H9 (cell line): ENCODE data around the gene SYTL1. TPM values are rescaled to one million over a fixed set of nuclear protein-coding genes. Genes with fewer than 3 reads are reported as not detected.

Experiments
- DNase-seq: peaks from one replicate; pipeline ENCODE4 v3.0.0-alpha.2; 2017
- H2AFZ ChIP-seq: one replicate; pipeline ENCODE4 v1.6.1; 2013; ENCODE audit warnings: mild to moderate bottlenecking, low read length, control low read depth, moderate library complexity
- H2AK5ac ChIP-seq: 2 replicates; pipeline ENCODE4 v1.6.1; 2013; ENCODE audit warnings: low read length, control low read depth, mixed read lengths; ENCODE audit not compliant: insufficient read length
- H2BK120ac ChIP-seq: one replicate; pipeline ENCODE4 v1.6.1; 2013; ENCODE audit warnings: low read depth, mild to moderate bottlenecking, low read length, control low read depth, inconsistent platforms; ENCODE audit not compliant: poor library complexity, severe bottlenecking
- H2BK12ac ChIP-seq: 2 replicates; pipeline ENCODE4 v1.6.1; 2013; ENCODE audit warnings: low read length, control low read depth, mixed read lengths, low read depth; ENCODE audit not compliant: insufficient read length
- H2BK15ac ChIP-seq: 2 replicates; pipeline ENCODE4 v1.6.1; 2013; ENCODE audit warnings: low read depth, low read length, control low read depth
- H2BK20ac ChIP-seq: one replicate; pipeline ENCODE4 v1.6.1; 2013; ENCODE audit warnings: low read depth, mild to moderate bottlenecking, low read length, control low read depth, inconsistent platforms; ENCODE audit not compliant: poor library complexity, severe bottlenecking
- H2BK5ac ChIP-seq: 2 replicates; pipeline ENCODE4 v1.6.1; 2013; ENCODE audit warnings: low read length, control low read depth, mixed read lengths; ENCODE audit not compliant: insufficient read length
- H3K14ac ChIP-seq: 2 replicates; pipeline ENCODE4 v1.6.1; 2013; ENCODE audit warnings: low read length, control low read depth; ENCODE audit not compliant: insufficient read depth
- H3K18ac ChIP-seq: 2 replicates; pipeline ENCODE4 v1.6.1; 2013; ENCODE audit warnings: low read depth, mild to moderate bottlenecking, mixed read lengths, low read length, control low read depth; ENCODE audit not compliant: insufficient read length
- H3K23ac ChIP-seq: 2 replicates; pipeline ENCODE4 v1.6.1; 2013; ENCODE audit warnings: low read length, control low read depth, mixed read lengths, low read depth; ENCODE audit not compliant: insufficient read length
- H3K23me2 ChIP-seq: 2 replicates; pipeline ENCODE4 v1.6.1; 2013; ENCODE audit warnings: low read depth, mild to moderate bottlenecking, mixed read lengths, low read length, control low read depth; ENCODE audit not compliant: insufficient read length, poor library complexity, severe bottlenecking
- H3K27ac ChIP-seq: 2 replicates; pipeline ENCODE4 v1.5.1; 2013; ENCODE audit warnings: low read length, control low read depth, mixed read lengths, low read depth; ENCODE audit not compliant: insufficient read length
- H3K27me3 ChIP-seq: 2 replicates; pipeline ENCODE4 v1.6.1; 2013; ENCODE audit warnings: low read length, control low read depth, inconsistent platforms; ENCODE audit not compliant: insufficient read depth
- H3K4ac ChIP-seq: 2 replicates; pipeline ENCODE4 v1.6.1; 2013; ENCODE audit warnings: low read depth, mild to moderate bottlenecking, control low read depth, inconsistent platforms, low read length, moderate library complexity
- H3K4me1 ChIP-seq: 2 replicates; pipeline ENCODE4 v1.6.1; 2013; ENCODE audit warnings: low read length, control low read depth, inconsistent platforms; ENCODE audit not compliant: insufficient read depth
- H3K4me2 ChIP-seq: 2 replicates; pipeline ENCODE4 v1.6.1; 2013; ENCODE audit warnings: low read length, control low read depth, mixed read lengths; ENCODE audit not compliant: insufficient read length, insufficient read depth
- H3K56ac ChIP-seq: 2 replicates; pipeline ENCODE4 v1.6.1; 2013; ENCODE audit warnings: low read depth, mild to moderate bottlenecking, mixed read lengths, low read length, control low read depth; ENCODE audit not compliant: insufficient read length
- H3K79me1 ChIP-seq: 2 replicates; pipeline ENCODE4 v1.6.1; 2013; ENCODE audit warnings: low read depth, mild to moderate bottlenecking, moderate library complexity, low read length, control low read depth, inconsistent platforms; ENCODE audit not compliant: insufficient read depth, poor library complexity, severe bottlenecking
- H3K79me2 ChIP-seq: 2 replicates; pipeline ENCODE4 v1.6.1; 2013; ENCODE audit warnings: low read length, control low read depth, inconsistent platforms; ENCODE audit not compliant: insufficient read depth
- H3K9ac ChIP-seq: 2 replicates; pipeline ENCODE4 v1.6.1; 2013; ENCODE audit warnings: low read length, control low read depth, mixed read lengths; ENCODE audit not compliant: insufficient read length; ENCODE audit errors: extremely low read depth
- H3K9me3 ChIP-seq: one replicate; pipeline ENCODE4 v1.6.1; 2013; ENCODE audit warnings: low read depth, low read length, inconsistent platforms; ENCODE audit not compliant: control insufficient read depth
- H3T11ph ChIP-seq: one replicate; pipeline ENCODE4 v1.6.1; 2013; ENCODE audit warnings: mild to moderate bottlenecking, low read length, control low read depth, inconsistent platforms
- H4K20me1 ChIP-seq: one replicate; pipeline ENCODE4 v1.6.1; 2013; ENCODE audit not compliant: control insufficient read depth, insufficient read length, insufficient read depth
- H4K5ac ChIP-seq: 2 replicates; pipeline ENCODE4 v1.6.1; 2013; ENCODE audit warnings: low read depth, mild to moderate bottlenecking, mixed read lengths, low read length, control low read depth; ENCODE audit not compliant: insufficient read length
- H4K8ac ChIP-seq: replicated peaks from 2 replicates; pipeline ENCODE4 v1.6.1; 2013; ENCODE audit warnings: low read length, control low read depth, mixed read lengths, low read depth; ENCODE audit not compliant: insufficient read length
- H4K91ac ChIP-seq: 2 replicates; pipeline ENCODE4 v1.6.1; 2013; ENCODE audit warnings: low read depth, mild to moderate bottlenecking, moderate library complexity, mixed read lengths, low read length, control low read depth; ENCODE audit not compliant: insufficient read length
- H3K27ac Mint-ChIP-seq, 3 experiments: 2 replicates in 2 of 3; 3 replicates in 1 of 3; pipeline ENCODE4 v1.8.0; 2020 to 2021; ENCODE audit warnings: mixed read lengths in 3 of 3, mild to moderate bottlenecking in 1 of 3, moderate library complexity in 1 of 3
- H3K27me3 Mint-ChIP-seq: 2 replicates; pipeline ENCODE4 v1.8.0; 2021; ENCODE audit warnings: low read depth, mild to moderate bottlenecking, moderate library complexity, mixed read lengths
- H3K36me3 Mint-ChIP-seq, 3 experiments: 2 replicates in 2 of 3; 3 replicates in 1 of 3; pipeline ENCODE4 v1.8.0; 2020 to 2021; ENCODE audit warnings: low read depth in 3 of 3, mixed read lengths in 3 of 3; ENCODE audit not compliant: insufficient read depth in 1 of 3
- H3K4me1 Mint-ChIP-seq, 2 experiments: 2 replicates each; pipeline ENCODE4 v1.8.0; 2020; ENCODE audit warnings: mixed read lengths in 2 of 2
- H3K4me3 Mint-ChIP-seq, 2 experiments: 2 replicates in 1 of 2; 3 replicates in 1 of 2; pipeline ENCODE4 v1.8.0; 2020 to 2021; ENCODE audit warnings: mild to moderate bottlenecking in 2 of 2, mixed read lengths in 2 of 2, moderate library complexity in 1 of 2
- H3K9me3 Mint-ChIP-seq, 2 experiments: 2 replicates in 1 of 2; 3 replicates in 1 of 2; pipeline ENCODE4 v1.8.0; 2020; ENCODE audit warnings: mild to moderate bottlenecking in 2 of 2, mixed read lengths in 2 of 2, moderate library complexity in 1 of 2
- WGBS: extraction: QIAGEN DNeasy Blood & Tissue Kit; methylation state at CpG from one replicate; pipeline ENCODE4 v1.1.7; 2013; ENCODE audit warnings: missing lambda C conversion rate, low lambda C conversion rate, mixed read lengths; ENCODE audit not compliant: insufficient read length; ENCODE audit errors: extremely low coverage; 5-methylcytosine and 5-hydroxymethylcytosine counted together
- total RNA-seq: library from RNA; stranded (reverse); gene quantifications from 2 replicates; pipeline ENCODE4 v1.2.1, GENCODE V29; 2021
- TF ChIP-seq, protein P1 (sequence below): fragments of 200-600 bp; sonication (generic); conservative IDR thresholded peaks from 3 replicates; pipeline ENCODE4 v1.8.0; 2021; ENCODE audit warnings: antibody characterized with exemption, mild to moderate bottlenecking

The SYTL1 gene
- total RNA-seq, 1 experiment from 2014 or later = 12.0 TPM

DNA sequence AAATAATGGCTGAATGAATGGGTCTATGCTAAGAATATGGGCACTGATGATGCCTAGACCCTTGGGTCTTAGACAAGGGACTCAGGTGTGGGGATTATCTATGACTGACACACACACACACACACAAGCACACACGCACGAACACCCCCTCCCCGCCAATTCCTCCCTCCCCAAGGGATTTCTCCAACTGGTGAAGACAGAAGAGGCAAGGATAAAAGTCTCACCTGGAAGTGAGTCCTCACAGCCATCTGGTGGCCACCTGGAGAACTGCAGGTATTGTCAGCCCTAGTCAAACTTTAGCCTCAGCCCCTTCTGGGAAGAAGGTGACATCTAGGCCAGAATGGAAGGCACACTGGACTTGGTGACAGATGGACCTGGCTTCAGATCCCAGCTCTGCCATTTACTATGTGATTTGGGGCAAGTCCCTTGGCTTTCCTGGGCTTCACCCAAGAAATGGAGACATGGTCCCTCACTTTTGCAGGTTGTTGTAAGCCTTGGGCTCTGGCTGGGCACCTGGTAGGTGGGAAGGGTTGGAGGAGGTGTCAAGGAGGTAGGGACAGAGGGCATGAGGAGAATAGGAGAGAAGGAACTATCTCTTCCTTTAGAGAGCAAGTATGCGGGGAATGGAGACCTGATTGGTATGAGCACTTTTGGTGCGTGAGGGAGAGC is 46.6 kb downstream of the SYTL1 start:
- H3K9me3 Mint-ChIP-seq = no peaks in the 10 kb centered on the region; a peak in 3 of 5 replicates
- H3K36me3 Mint-ChIP-seq = no peaks in the 10 kb centered on the region
- Histone ChIP-seq H3K23ac (no peak overlapping the region), H3K14ac (no peak overlapping the region), H3K27ac (no peak overlapping the region), H3K56ac (no peak overlapping the region), H3K79me1 (no peaks in the 10 kb centered on the region), H4K8ac (no peak overlapping the region), H3K4ac (no peak overlapping the region), H4K20me1 (no peaks in the 10 kb centered on the region), H3K9ac (no peak overlapping the region), H3K27me3 (no peaks in the 10 kb centered on the region), H2AK5ac (no peak overlapping the region), H2BK120ac (no peak overlapping the region), H3T11ph (no peak overlapping the region), H3K79me2 (no peaks in the 10 kb centered on the region), H3K4me2 (no peak overlapping the region), H2BK15ac (no peak overlapping the region), H4K5ac (no peak overlapping the region), H4K91ac (no peak overlapping the region), H3K23me2 (peaks cover 4% of the 10 kb centered on the region), H2BK20ac (no peak overlapping the region), H2BK12ac (no peak overlapping the region), H3K18ac (no peak overlapping the region), H3K4me1 (peaks cover 2% of the 10 kb centered on the region), H2BK5ac (no peak overlapping the region), H2AFZ (no peak overlapping the region), H3K9me3 (no peaks in the 10 kb centered on the region)
- H3K4me1 Mint-ChIP-seq = peaks cover 20 to 22% of the 10 kb centered on the region in 2 experiments
- peak overlapping the region in 1 of 3 experiments; percentile 18; a peak in 1 of 7 replicates for H3K27ac Mint-ChIP-seq
- peaks cover 2% of the 10 kb centered on the region for H3K27me3 Mint-ChIP-seq
- DNase-seq = peak; percentile 83
- peak overlapping the region in 1 of 2 experiments; percentile 54; a peak in 2 of 5 replicates for H3K4me3 Mint-ChIP-seq
- WGBS = no CpG with 5 or more reads among the region's 5 CpGs
- TF ChIP-seq, protein P1, sequence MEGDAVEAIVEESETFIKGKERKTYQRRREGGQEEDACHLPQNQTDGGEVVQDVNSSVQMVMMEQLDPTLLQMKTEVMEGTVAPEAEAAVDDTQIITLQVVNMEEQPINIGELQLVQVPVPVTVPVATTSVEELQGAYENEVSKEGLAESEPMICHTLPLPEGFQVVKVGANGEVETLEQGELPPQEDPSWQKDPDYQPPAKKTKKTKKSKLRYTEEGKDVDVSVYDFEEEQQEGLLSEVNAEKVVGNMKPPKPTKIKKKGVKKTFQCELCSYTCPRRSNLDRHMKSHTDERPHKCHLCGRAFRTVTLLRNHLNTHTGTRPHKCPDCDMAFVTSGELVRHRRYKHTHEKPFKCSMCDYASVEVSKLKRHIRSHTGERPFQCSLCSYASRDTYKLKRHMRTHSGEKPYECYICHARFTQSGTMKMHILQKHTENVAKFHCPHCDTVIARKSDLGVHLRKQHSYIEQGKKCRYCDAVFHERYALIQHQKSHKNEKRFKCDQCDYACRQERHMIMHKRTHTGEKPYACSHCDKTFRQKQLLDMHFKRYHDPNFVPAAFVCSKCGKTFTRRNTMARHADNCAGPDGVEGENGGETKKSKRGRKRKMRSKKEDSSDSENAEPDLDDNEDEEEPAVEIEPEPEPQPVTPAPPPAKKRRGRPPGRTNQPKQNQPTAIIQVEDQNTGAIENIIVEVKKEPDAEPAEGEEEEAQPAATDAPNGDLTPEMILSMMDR = peak; percentile 84
